HG03575 (cell line): ENCODE measurements around the gene HSDL1.

Experiments
- ATAC-seq: cut with Tn5 transposase; IDR thresholded peaks from one replicate; pipeline ENCODE4 v1.9.1; 2021; ENCODE audit not compliant: unreplicated experiment, insufficient number of reproducible peaks, low FRiP score; ENCODE audit errors: extremely low read depth

Gene HSDL1

DNA sequence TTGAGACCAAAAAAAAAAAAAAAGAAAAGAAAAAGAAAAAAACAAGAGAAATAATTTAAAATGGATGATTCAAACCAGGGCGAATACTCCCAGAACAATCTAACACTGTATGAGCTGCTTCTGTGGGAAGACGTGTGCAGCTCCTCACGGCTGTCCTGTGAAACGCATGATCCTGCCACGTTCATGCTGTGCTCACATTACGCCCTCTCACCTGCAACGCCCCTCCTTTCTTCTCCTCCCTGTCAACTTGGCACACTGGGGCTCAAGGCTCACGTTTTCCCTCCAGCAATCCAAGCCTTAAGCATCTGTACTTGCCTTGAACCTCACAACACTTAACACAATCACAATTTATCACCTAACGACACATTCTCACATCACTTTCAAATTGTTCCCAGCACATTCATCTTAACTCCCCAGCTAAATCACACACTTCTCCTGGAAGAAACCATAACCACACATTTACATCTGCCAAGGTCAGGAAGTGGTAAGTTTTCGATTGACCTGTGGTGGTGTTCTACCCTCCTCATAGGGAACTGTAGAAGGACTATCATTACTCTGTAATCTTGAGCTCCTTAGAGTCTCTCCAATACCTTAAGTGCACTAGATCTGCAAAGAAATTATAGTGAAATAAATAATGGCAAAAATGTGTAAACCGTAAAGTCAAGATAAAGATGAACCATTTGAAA is 57.4 kb downstream of the HSDL1 start:
- ATAC-seq = no peak

DNA sequence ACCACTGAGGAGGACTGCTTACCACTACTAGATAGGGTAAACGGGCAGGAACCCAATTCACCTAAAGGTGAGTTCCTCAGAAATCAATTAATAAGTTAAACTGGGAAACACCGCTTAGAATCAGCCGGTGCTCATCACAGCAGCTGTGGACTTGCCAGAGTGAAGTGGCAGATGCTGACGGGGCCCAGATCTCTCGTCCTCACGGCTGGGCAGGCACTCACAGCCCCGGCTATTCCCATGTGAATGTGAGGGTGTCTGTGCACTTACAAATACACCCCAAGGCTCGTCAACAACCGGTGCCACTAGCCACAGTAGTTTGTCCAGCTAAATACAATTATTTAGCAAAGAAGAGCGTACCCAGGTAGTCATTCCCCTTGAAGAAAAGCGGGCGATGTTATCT is 58.0 kb downstream of the HSDL1 start:
- ATAC-seq = no peak

- ATAC-seq = no peak
Measured at GRCh38 chr16:84086341-84086740, 58.6 kb downstream of the HSDL1 start.

DNA sequence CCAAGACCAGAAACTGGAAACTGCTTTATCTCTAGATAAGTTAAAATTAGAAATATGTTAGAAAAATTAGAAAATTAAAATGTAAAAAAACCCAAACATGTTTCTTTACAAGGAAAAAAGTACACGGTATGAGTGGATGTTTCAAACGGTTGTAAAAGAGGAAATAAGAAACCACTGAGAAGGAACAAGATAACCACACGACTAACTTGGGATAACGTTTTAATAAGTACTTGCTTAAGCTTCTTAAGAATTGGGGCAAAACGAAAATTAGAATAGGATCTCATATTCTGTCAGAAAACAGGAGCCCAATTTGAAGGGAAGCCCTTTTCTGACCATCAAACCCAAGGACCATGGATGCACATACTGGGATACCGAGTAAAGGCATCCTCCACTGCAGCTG is 59.2 kb downstream of the HSDL1 start:
- ATAC-seq = no peak

GRCh38 chr16:84085271-84085667 is 59.7 kb downstream of the HSDL1 start:
- no peak for ATAC-seq

GRCh38 chr16:84084570-84085270 is 60.3 kb downstream of the HSDL1 start:
- ATAC-seq = no peak

DNA sequence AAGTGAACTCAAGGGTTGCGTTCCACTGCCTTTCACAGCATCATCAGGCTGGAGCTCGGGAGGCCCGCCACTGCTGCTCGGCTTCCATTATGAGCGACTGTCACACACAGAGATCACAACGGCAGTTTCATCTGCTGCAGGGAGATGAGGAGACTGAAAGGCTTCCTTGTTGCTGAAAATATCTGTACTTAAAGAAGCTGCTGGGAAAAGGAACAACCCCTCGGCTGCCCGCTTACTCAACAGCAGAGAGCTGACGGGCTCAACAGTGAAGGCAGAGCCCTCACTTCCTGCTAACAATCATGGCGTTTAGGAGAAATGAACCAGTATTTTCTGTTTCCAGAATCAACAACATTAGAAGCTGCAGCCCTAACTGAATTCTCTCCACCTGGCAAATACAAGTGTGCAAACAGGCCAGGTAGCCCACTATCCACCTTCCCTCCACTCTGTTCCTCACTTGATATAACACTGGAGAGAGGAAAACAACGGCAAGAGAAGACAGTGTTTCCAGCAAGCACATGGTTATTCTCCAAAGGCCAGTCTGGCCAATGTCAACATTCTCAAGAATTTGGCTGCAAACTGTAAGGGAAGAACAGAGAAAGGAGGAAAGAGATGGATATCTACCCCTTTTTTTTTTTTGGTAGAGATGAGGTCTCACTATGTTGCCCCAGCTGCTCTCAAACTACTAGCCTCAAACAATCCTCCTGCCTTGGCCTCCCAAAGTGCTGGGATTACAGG is 62.0 kb downstream of the HSDL1 start:
- ATAC-seq = no peak

DNA sequence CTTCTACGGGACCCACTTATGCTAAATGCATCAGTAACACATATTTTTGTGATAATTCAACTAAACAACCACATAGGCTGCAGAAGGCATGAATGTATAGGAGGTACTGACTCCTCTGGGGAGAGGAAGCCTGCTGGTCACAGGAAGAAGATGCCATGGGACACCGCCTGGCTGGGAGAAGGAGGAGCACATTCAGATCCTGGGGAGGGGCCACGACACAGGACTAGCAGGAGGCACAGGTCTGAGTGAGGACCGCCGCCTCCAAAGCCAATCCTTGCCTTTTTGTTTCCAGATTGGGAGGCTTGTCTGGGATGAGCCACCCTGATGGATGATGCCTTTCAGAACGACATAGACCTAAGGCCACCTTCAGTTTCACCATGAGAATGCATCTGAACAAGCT is 62.9 kb downstream of the HSDL1 start:
- no peak for ATAC-seq

GRCh38 chr16:84081446-84081989 is 63.5 kb downstream of the HSDL1 start:
- no peak for ATAC-seq

GRCh38 chr16:84080813-84081212 is 64.2 kb downstream of the HSDL1 start:
- no peak for ATAC-seq

GRCh38 chr16:84080378-84080777 is 64.6 kb downstream of the HSDL1 start:
- ATAC-seq = no peak

GRCh38 chr16:84079664-84080063 is 65.3 kb downstream of the HSDL1 start:
- no peak for ATAC-seq

DNA sequence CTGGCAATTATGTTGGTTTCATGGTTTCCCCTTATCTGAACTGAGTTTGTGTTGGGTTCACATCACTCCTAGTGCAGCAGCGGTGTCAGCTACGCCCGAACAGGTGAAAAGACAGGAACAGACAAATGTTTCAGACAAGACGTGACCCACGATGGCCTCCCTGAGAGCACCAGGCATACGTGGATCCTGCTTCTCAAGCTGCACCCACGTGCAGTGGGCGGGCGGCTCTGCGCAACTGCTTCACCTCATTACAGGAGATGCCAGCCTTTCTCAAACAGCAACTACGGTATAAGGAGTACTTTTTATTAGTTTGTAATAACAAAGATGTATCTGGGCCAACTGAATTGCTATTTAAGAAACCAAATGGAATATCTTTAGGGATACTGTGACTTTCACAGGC is 69.6 kb downstream of the HSDL1 start:
- ATAC-seq = no peak

DNA sequence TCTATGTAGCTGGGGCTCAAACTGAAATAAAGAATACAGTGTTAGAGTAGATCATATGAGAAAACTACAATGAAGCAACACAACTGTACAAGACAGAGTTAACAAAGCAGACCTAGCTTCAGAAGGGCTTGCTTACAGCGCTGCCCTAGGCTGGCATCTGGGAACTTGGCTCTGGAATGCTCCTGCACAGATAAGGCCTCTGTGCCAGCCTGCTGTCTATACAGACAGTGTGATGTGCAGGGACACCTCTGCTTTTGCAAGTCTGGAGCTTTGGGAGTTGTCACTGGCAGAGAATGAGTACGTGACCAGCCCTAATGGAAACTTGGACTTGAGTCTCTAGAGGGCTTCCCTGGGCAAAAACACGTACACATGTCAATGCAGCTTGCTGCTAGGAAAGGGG is 70.3 kb downstream of the HSDL1 start:
- ATAC-seq = no peak
